Neural progenitor cell (in vitro differentiated cells): Measurements from ENCODE around the gene ANO2. TPM values are rescaled to one million over a fixed set of nuclear protein-coding genes. Genes with fewer than 3 reads are reported as not detected.

Source experiments
- DNase-seq: peaks from one replicate; pipeline ENCODE4 v3.0.0-alpha.2; 2016; ENCODE audit warnings: low spot score
- H2AFZ ChIP-seq: fragments of 200-600 bp; sonication (generic); replicated peaks from 2 replicates; pipeline ENCODE4 v1.6.1; 2016; ENCODE audit warnings: antibody characterized with exemption
- H3F3A ChIP-seq: fragments of 200-600 bp; sonication (generic); 2 replicates; pipeline ENCODE4 v1.6.1; 2016; ENCODE audit warnings: antibody characterized with exemption, low read depth
- H3K27ac ChIP-seq: fragments of 200-600 bp; sonication (generic); 2 replicates; pipeline ENCODE4 v1.5.1; 2016; ENCODE audit warnings: mild to moderate bottlenecking
- H3K27me3 ChIP-seq: fragments of 200-600 bp; sonication (generic); 2 replicates; pipeline ENCODE4 v1.6.1; 2016; ENCODE audit warnings: mild to moderate bottlenecking, moderate library complexity
- H3K36me3 ChIP-seq: fragments of 200-600 bp; sonication (generic); 2 replicates; pipeline ENCODE4 v1.5.1; 2016
- H3K4me1 ChIP-seq: fragments of 200-600 bp; sonication (generic); 2 replicates; pipeline ENCODE4 v1.6.1; 2016; ENCODE audit warnings: mixed run types
- H3K4me2 ChIP-seq: fragments of 200-600 bp; sonication (generic); 2 replicates; pipeline ENCODE4 v1.6.1; 2016
- H3K4me3 ChIP-seq: fragments of 200-600 bp; sonication (generic); 2 replicates; pipeline ENCODE4 v1.5.1; 2016
- H3K79me2 ChIP-seq: fragments of 200-600 bp; sonication (generic); 2 replicates; pipeline ENCODE4 v1.6.1; 2016; ENCODE audit warnings: low read depth
- H3K9ac ChIP-seq: fragments of 200-600 bp; sonication (generic); 2 replicates; pipeline ENCODE4 v1.6.1; 2016
- H3K9me3 ChIP-seq: fragments of 200-600 bp; sonication (generic); 2 replicates; pipeline ENCODE4 v1.5.1; 2016; ENCODE audit warnings: low read depth
- H4K20me1 ChIP-seq: fragments of 200-600 bp; sonication (generic); 2 replicates; pipeline ENCODE4 v1.6.1; 2016; ENCODE audit warnings: low read depth
- H3K27ac Mint-ChIP-seq: 3 replicates; pipeline ENCODE4 v1.8.0; 2021; ENCODE audit warnings: mixed read lengths
- H3K27me3 Mint-ChIP-seq: 2 replicates; pipeline ENCODE4 v1.8.0; 2022; ENCODE audit warnings: low read depth, mild to moderate bottlenecking, inconsistent platforms, moderate library complexity, mixed read lengths; ENCODE audit not compliant: insufficient read depth
- H3K36me3 Mint-ChIP-seq: 3 replicates; pipeline ENCODE4 v1.8.0; 2021; ENCODE audit warnings: mixed read lengths
- H3K4me1 Mint-ChIP-seq: 3 replicates; pipeline ENCODE4 v1.8.0; 2021; ENCODE audit warnings: mixed read lengths
- H3K4me3 Mint-ChIP-seq: 3 replicates; pipeline ENCODE4 v1.8.0; 2021; ENCODE audit warnings: mild to moderate bottlenecking, moderate library complexity, mixed read lengths
- H3K9me3 Mint-ChIP-seq: 3 replicates; pipeline ENCODE4 v1.8.0; 2020; ENCODE audit warnings: mixed read lengths
- EZH2 ChIP-seq: fragments of 200-600 bp; sonication (generic); IDR thresholded peaks from 2 replicates; pipeline ENCODE4 v1.6.1; 2017; ENCODE audit warnings: antibody characterized with exemption, mild to moderate bottlenecking, moderate library complexity
- EZH2phosphoT487 ChIP-seq: fragments of 200-600 bp; sonication (generic); IDR thresholded peaks from 2 replicates; pipeline ENCODE4 v1.6.1; 2017; ENCODE audit warnings: antibody characterized with exemption
- total RNA-seq: library from RNA; depleted of rRNA; stranded (reverse); fragments of >200 nt; gene quantifications from 2 replicates; pipeline ENCODE4 v1.2.3, GENCODE V29; 2015; ENCODE audit warnings: low replicate concordance
- TF ChIP-seq, protein P1 (sequence below): fragments of 200-600 bp; sonication (generic); IDR thresholded peaks from 2 replicates; pipeline ENCODE4 v1.5.1; 2017; ENCODE audit warnings: antibody characterized with exemption, mild to moderate bottlenecking

The ANO2 gene
- total RNA-seq, 1 donor from 2014 or later = 4.8 TPM

DNA sequence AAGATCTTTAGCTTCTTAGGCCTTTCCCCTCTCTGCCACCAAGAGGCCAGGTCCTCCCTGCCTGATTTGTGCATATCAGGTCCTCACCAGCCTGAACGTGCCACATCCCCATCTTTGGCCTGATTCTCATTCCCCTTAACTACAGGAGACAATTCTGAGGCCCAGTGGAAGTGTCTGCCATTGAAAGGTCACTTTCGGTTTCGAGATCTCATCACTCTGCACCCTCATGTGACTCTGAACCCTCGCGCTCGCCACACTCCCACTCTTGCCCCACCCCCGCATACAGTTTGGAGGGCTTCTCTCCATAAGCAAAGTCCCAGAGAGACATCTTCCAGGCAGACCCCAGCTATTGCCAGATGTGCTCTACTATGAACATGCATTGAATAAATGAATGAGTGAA, 324.2 kb downstream of the ANO2 start:
- Histone ChIP-seq H3K4me1 (peaks cover 17% of the 10 kb centered on the region), H4K20me1 (no peaks in the 10 kb centered on the region), H3K36me3 (no peaks in the 10 kb centered on the region), H3K27ac (no peak overlapping the region), H3K4me3 (no peak overlapping the region), H3K79me2 (no peaks in the 10 kb centered on the region), H3K9me3 (no peaks in the 10 kb centered on the region), H3K9ac (no peak overlapping the region), H3K27me3 (no peaks in the 10 kb centered on the region), H2AFZ (no peak overlapping the region), H3K4me2 (no peak overlapping the region), H3F3A (peaks cover 3% of the 10 kb centered on the region)
- no peak overlapping the region for H3K27ac Mint-ChIP-seq
- H3K36me3 Mint-ChIP-seq = no peaks in the 10 kb centered on the region
- peaks cover 6% of the 10 kb centered on the region for H3K27me3 Mint-ChIP-seq
- H3K4me1 Mint-ChIP-seq = peaks cover 19% of the 10 kb centered on the region
- DNase-seq = no peak
- H3K9me3 Mint-ChIP-seq = peaks cover 2% of the 10 kb centered on the region
- TF ChIP-seq EZH2 = no peak
- TF ChIP-seq, protein P1, sequence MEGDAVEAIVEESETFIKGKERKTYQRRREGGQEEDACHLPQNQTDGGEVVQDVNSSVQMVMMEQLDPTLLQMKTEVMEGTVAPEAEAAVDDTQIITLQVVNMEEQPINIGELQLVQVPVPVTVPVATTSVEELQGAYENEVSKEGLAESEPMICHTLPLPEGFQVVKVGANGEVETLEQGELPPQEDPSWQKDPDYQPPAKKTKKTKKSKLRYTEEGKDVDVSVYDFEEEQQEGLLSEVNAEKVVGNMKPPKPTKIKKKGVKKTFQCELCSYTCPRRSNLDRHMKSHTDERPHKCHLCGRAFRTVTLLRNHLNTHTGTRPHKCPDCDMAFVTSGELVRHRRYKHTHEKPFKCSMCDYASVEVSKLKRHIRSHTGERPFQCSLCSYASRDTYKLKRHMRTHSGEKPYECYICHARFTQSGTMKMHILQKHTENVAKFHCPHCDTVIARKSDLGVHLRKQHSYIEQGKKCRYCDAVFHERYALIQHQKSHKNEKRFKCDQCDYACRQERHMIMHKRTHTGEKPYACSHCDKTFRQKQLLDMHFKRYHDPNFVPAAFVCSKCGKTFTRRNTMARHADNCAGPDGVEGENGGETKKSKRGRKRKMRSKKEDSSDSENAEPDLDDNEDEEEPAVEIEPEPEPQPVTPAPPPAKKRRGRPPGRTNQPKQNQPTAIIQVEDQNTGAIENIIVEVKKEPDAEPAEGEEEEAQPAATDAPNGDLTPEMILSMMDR = no peak
- TF ChIP-seq EZH2phosphoT487 = no peak
- no peak overlapping the region for H3K4me3 Mint-ChIP-seq

GRCh38 chr12:5619628-5620027, 325.4 kb downstream of the ANO2 start:
- no peak overlapping the region for H3K4me2 ChIP-seq
- no peaks in the 10 kb centered on the region for H3K9me3 ChIP-seq
- H3K27me3 ChIP-seq = no peaks in the 10 kb centered on the region
- H4K20me1 ChIP-seq = no peaks in the 10 kb centered on the region
- H3K79me2 ChIP-seq = no peaks in the 10 kb centered on the region
- H2AFZ ChIP-seq = no peak overlapping the region
- DNase-seq = no peak
- H3F3A ChIP-seq = peaks cover 3% of the 10 kb centered on the region
- Mint-ChIP-seq H3K4me1 (peaks cover 19% of the 10 kb centered on the region), H3K9me3 (peaks cover 2% of the 10 kb centered on the region), H3K4me3 (no peak overlapping the region), H3K27ac (no peak overlapping the region), H3K27me3 (peaks cover 4% of the 10 kb centered on the region), H3K36me3 (no peaks in the 10 kb centered on the region)
- H3K9ac ChIP-seq = no peak overlapping the region
- no peak overlapping the region for H3K4me3 ChIP-seq
- TF ChIP-seq, protein P1 = no peak
- TF ChIP-seq EZH2 = no peak
- no peak for TF ChIP-seq EZH2phosphoT487
- peaks cover 22% of the 10 kb centered on the region for H3K4me1 ChIP-seq
- H3K27ac ChIP-seq = no peak overlapping the region
- no peaks in the 10 kb centered on the region for H3K36me3 ChIP-seq

- Mint-ChIP-seq H3K27me3 (peaks cover 4% of the 10 kb centered on the region), H3K27ac (no peak overlapping the region), H3K9me3 (peaks cover 2% of the 10 kb centered on the region), H3K4me3 (no peak overlapping the region), H3K36me3 (no peaks in the 10 kb centered on the region), H3K4me1 (no peaks in the 10 kb centered on the region)
- Histone ChIP-seq H3K4me2 (no peak overlapping the region), H3K4me3 (no peak overlapping the region), H3K79me2 (no peaks in the 10 kb centered on the region), H2AFZ (no peak overlapping the region), H3K9me3 (no peaks in the 10 kb centered on the region), H3K27me3 (no peaks in the 10 kb centered on the region), H3K4me1 (peaks cover 12% of the 10 kb centered on the region), H3F3A (peaks cover 3% of the 10 kb centered on the region), H3K9ac (no peak overlapping the region), H3K36me3 (no peaks in the 10 kb centered on the region), H4K20me1 (no peaks in the 10 kb centered on the region), H3K27ac (no peak overlapping the region)
- DNase-seq = no peak
- no peak for TF ChIP-seq EZH2phosphoT487
- TF ChIP-seq, protein P1 = no peak
- TF ChIP-seq EZH2 = no peak
Observed at GRCh38 chr12:5616854-5617253, 328.2 kb downstream of the ANO2 start.
